GM19099 (cell line): Measurements from ENCODE around the gene PDSS1.

Experiments used
- POLR2A ChIP-seq: IDR thresholded peaks from 3 replicates; pipeline ENCODE4 v1.6.1; 2011; ENCODE audit warnings: low read depth; ENCODE audit not compliant: insufficient read length; ENCODE audit errors: extremely low read depth

Gene PDSS1

GRCh38 chr10:26727005-26727404, 29.5 kb downstream of the PDSS1 start:
- TF ChIP-seq POLR2A: no peak

GRCh38 chr10:26728957-26729356, 31.5 kb downstream of the PDSS1 start:
- TF ChIP-seq POLR2A: no peak

DNA sequence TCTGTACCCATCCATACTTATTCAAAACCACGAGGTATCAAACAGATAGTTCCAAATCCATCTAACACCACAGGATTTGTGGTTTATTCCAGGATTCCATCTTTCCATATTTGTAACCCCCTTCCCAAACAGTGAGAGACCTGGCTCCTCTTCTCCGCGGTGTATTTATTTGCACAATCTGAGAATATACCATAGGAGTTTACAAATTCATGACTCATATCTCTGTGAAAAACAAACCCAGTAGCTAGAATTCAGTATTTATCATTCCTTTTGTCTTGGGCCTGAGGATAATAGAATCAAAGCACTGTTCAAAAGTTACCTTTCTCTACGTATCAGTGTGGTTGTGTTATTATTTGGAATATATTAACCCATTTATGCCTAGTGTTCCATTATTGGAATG, 31.9 kb downstream of the PDSS1 start:
- no peak for TF ChIP-seq POLR2A

GRCh38 chr10:26730552-26730951, 33.1 kb downstream of the PDSS1 start:
- TF ChIP-seq POLR2A: no peak

GRCh38 chr10:26733750-26734568, 36.5 kb downstream of the PDSS1 start:
- TF ChIP-seq POLR2A: no peak

- no peak for TF ChIP-seq POLR2A
Observed at GRCh38 chr10:26735435-26735834, 37.9 kb downstream of the PDSS1 start.

DNA sequence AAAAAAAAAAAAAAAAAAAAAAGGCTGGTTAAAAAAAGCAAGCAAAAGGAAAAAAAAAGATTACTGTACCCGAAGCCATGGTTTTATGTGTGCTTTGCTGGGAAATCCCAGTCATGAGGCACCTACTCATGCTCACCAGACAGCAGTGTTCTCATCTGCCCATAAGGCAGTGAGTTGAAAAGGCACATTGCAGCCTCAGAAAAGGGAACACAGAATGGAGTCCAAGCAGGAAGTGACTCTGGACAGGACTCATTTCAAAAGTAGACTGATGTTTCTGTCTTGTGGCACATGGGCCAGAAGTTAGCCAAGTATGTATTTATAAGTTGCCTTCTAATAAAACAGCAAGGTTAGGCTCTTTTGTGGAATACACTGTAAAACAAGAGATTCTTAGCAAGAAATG, 40.2 kb downstream of the PDSS1 start:
- peak; percentile 56 for TF ChIP-seq POLR2A

GRCh38 chr10:26738301-26738911, 40.9 kb downstream of the PDSS1 start:
- TF ChIP-seq POLR2A: no peak

DNA sequence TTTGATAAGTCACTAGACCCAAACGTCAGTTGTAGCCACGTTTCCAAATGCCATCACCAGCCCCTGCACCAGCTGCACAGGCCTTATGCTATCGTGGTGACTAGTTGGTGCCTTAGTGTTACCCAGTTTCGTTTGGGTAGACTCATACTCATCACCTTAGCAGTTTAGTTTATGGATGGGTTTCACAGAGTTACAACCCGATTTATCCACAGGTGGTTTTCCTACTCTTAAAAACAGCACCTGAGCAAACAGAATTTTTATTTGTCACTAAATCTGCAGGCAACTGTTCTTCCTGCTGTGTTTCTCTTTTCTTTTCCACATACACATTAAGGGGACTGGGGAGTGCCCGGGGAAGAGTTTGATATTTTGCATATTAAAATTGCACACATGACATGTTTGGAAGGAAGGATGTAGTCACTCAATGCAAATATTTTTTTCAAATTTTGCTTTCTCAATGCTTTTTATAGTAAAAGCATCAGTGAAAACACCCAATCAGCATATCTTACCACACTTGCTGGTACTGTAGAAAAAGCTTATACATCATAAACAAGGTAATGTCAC, 41.6 kb downstream of the PDSS1 start:
- no peak for TF ChIP-seq POLR2A

DNA sequence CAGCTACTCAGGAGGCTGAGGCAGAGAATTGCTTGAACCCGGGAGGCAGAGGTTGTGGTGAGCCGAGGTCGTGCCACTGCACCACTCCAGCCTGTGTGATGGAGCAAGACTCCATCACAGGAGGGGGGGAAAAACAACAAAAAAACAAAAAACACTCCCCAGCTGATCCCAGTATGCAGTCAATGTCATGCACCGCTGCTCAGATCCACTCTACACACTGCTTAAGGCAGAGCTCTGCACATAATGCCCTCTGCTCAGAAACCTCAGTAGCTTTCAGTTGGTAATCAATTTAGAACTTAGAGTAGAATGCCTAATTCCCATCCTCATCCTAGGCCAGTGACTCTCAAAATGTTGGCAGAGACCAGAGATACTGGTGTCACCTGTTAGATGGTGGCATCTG, 43.9 kb downstream of the PDSS1 start:
- no peak for TF ChIP-seq POLR2A

GRCh38 chr10:26743091-26743490, 45.6 kb downstream of the PDSS1 start:
- TF ChIP-seq POLR2A: no peak

GRCh38 chr10:26743841-26744240, 46.3 kb downstream of the PDSS1 start:
- no peak for TF ChIP-seq POLR2A

- no peak for TF ChIP-seq POLR2A
Observed at GRCh38 chr10:26746061-26746460, 48.6 kb downstream of the PDSS1 start.

DNA sequence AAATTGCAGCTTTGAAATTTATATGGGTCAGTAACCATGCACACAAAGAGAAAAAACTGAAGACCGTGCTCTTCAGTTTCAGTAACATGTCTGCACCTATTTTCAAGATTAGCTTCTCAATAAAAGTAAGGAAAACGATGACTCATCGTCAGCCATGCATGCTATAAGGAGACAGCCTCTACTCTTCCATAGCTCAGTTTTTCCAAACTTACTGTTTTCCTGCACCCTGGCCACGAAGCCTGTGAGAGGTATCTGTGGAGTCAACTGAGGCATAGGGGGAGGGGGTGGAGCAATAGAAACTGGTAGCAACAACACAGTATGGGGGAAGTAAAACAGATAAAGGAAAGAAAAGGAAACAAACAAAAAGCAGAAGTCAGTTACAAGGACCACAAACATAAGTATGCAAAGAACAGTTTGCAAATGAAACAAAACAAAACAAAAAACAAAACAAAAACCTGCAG, 58.0 kb downstream of the PDSS1 start:
- TF ChIP-seq POLR2A: no peak

GRCh38 chr10:26759008-26759407, 61.5 kb downstream of the PDSS1 start:
- no peak for TF ChIP-seq POLR2A

- no peak for TF ChIP-seq POLR2A
Observed at GRCh38 chr10:26765549-26765948, 68.0 kb downstream of the PDSS1 start.

DNA sequence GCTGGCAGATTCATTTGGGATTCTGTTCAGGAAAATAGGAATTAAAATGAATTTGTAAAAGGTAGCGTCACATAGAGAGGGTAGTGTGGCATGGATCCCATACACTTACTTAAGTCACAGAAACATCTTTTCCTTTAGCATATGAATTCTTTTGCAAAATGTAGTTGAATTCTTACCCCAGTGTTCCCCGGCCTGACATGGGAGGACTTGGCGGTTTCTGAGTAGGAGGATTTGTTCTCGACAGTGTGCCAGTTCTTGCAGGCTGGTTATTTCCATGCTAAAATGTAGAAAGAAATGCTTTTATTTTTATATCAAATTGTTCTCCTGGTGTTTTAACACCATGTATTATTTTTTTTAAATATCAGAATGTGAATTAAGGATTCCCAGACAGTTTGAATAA, 72.6 kb downstream of the PDSS1 start:
- TF ChIP-seq POLR2A: no peak

DNA sequence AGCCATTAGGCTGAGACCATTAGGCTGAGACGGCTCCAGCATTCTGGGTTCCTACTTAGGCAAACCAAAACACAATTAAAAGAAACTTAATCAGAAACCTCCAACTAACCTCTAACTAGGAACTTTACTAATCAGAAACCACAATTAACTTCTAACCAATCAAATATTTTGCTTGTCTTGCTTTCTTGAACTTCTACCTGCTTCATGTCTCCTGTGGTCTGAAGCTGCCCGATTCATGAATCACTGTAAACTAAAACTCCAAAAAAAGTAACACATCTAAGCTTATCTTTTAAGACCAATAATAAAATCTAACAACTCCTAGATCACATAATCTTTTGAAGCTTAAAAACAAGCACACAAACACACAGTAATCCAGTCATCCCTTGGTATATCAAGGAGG, 76.1 kb downstream of the PDSS1 start:
- no peak for TF ChIP-seq POLR2A
